ENCODE measurements around the gene ERICH6.
"Not testable (repeated sequence)": the region's sequence is repeated elsewhere in the genome, so short reads cannot be mapped to it uniquely, and the experiment has no call there.

Gene ERICH6

GRCh38 chr3:150681057-150681456 is 22.7 kb downstream of the ERICH6 start:
- DNase-seq, result peak in 1 of 2 donors; percentile 4

- no peak for DNase-seq
These were observed 23.2 kb downstream of the ERICH6 start for GRCh38 chr3:150680562-150680961.

GRCh38 chr3:150675587-150675986 is 28.1 kb downstream of the ERICH6 start:
- DNase-seq, result no peak

GRCh38 chr3:150673966-150674365 is 29.8 kb downstream of the ERICH6 start:
- no peak for DNase-seq

- peak in 1 of 2 donors; percentile 2 for DNase-seq
These were observed 37.6 kb downstream of the ERICH6 start for GRCh38 chr3:150666167-150666566.

- DNase-seq, result no peak
These were observed 40.3 kb downstream of the ERICH6 start for GRCh38 chr3:150663461-150663860.

GRCh38 chr3:150662410-150663200 is 41.1 kb downstream of the ERICH6 start:
- no peak for DNase-seq

- no peak for DNase-seq
These were observed 47.4 kb downstream of the ERICH6 start for GRCh38 chr3:150656316-150656715.

- DNase-seq, result no peak
These were observed 50.6 kb downstream of the ERICH6 start for GRCh38 chr3:150653110-150653561.

GRCh38 chr3:150640256-150640655 is 63.5 kb downstream of the ERICH6 start:
- DNase-seq, result no peak

- no peak for DNase-seq
These were observed 64.5 kb downstream of the ERICH6 start for GRCh38 chr3:150639262-150639661.

GRCh38 chr3:150636258-150636657 is 67.5 kb downstream of the ERICH6 start:
- no peak for DNase-seq

GRCh38 chr3:150635526-150635925 is 68.2 kb downstream of the ERICH6 start:
- DNase-seq, result peak in 1 of 2 donors; percentile 56

GRCh38 chr3:150635076-150635475 is 68.6 kb downstream of the ERICH6 start:
- no peak for DNase-seq

GRCh38 chr3:150631515-150632221 is 72.1 kb downstream of the ERICH6 start:
- DNase-seq, result no peak

- DNase-seq, result no peak
These were observed 76.2 kb downstream of the ERICH6 start for GRCh38 chr3:150627557-150627956.

- no peak for DNase-seq
These were observed 77.4 kb downstream of the ERICH6 start for GRCh38 chr3:150626148-150626930.

- DNase-seq, result no peak
These were observed 79.8 kb downstream of the ERICH6 start for GRCh38 chr3:150623945-150624344.

GRCh38 chr3:150622955-150623354 is 80.8 kb downstream of the ERICH6 start:
- DNase-seq, result not testable (repeated sequence)

- no peak for DNase-seq
These were observed 83.6 kb downstream of the ERICH6 start for GRCh38 chr3:150620002-150620689.

GRCh38 chr3:150613709-150614480 is 89.8 kb downstream of the ERICH6 start:
- DNase-seq, result no peak

GRCh38 chr3:150613034-150613433 is 90.7 kb downstream of the ERICH6 start:
- DNase-seq, result no peak

Measured in CD4-positive, alpha-beta T cell treated with Interleukin-1 beta for 1 hour (primary cell).